GM20000 (cell line): ENCODE measurements around the gene TMPRSS13.

Source experiments
- DNase-seq: peaks from one replicate; pipeline ENCODE4 v3.0.0; 2012; ENCODE audit warnings: low spot score
- CTCF ChIP-seq: IDR thresholded peaks from 2 replicates; pipeline ENCODE4 v1.5.1; 2012; ENCODE audit warnings: mild to moderate bottlenecking, control low read depth; ENCODE audit errors: extremely low read depth, missing control alignments

TMPRSS13 gene

GRCh38 chr11:117914398-117914761, 14.8 kb downstream of the TMPRSS13 start:
- no peak for TF ChIP-seq CTCF
- DNase-seq: no peak

GRCh38 chr11:117913736-117914397, 15.3 kb downstream of the TMPRSS13 start:
- TF ChIP-seq CTCF: no peak
- DNase-seq: no peak

GRCh38 chr11:117912497-117912896, 16.7 kb downstream of the TMPRSS13 start:
- no peak for TF ChIP-seq CTCF
- DNase-seq: no peak

GRCh38 chr11:117911694-117912093, 17.5 kb downstream of the TMPRSS13 start:
- TF ChIP-seq CTCF: no peak
- DNase-seq: no peak

- no peak for DNase-seq
- no peak for TF ChIP-seq CTCF
These were observed 18.1 kb downstream of the TMPRSS13 start for GRCh38 chr11:117910941-117911655.

- no peak for DNase-seq
- TF ChIP-seq CTCF: no peak
These were observed 18.7 kb downstream of the TMPRSS13 start for GRCh38 chr11:117910525-117910924.

- TF ChIP-seq CTCF: no peak
- DNase-seq: no peak
These were observed 19.4 kb downstream of the TMPRSS13 start for GRCh38 chr11:117909611-117910382.
